NT2/D1 (cell line): ENCODE measurements around the gene CP.

Experiments
- SUZ12 ChIP-seq: IDR thresholded peaks from 2 replicates; pipeline ENCODE4 v1.6.1; 2011; ENCODE audit not compliant: insufficient read length, insufficient read depth; ENCODE audit errors: extremely low read depth
- YY1 ChIP-seq: IDR thresholded peaks from 2 replicates; pipeline ENCODE4 v1.6.1; 2011; ENCODE audit not compliant: insufficient read length, insufficient read depth
- ZNF274 ChIP-seq: IDR thresholded peaks from 2 replicates; pipeline ENCODE4 v1.6.1; 2011; ENCODE audit warnings: mild to moderate bottlenecking, low read depth, low read length

DNA sequence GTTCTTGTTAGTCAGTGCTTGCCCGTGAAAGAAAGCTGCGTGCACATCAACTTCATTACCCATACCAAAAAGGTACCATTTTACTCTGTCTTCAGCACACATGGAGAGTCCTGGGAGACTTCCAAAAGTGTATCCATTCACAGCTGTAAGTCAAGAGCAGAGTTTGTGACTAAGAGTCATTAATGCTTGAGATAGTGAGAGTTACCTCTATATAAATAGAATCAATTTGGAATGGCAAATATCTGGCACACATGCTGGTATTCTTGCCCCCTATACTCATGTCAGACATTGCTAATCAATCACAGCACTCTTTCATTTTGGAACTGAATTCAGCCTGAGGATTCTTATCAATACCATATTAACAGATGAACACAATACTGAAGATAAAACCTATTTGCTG lies 14.2 kb downstream of the CP start:
- TF ChIP-seq SUZ12, result no peak
- no peak for TF ChIP-seq YY1
- TF ChIP-seq ZNF274, result no peak
